Measurements from ENCODE around the gene GATAD1.
"Not testable (repeated sequence)": the region's sequence is repeated elsewhere in the genome, so short reads cannot be mapped to it uniquely, and the experiment has no call there.

DNA sequence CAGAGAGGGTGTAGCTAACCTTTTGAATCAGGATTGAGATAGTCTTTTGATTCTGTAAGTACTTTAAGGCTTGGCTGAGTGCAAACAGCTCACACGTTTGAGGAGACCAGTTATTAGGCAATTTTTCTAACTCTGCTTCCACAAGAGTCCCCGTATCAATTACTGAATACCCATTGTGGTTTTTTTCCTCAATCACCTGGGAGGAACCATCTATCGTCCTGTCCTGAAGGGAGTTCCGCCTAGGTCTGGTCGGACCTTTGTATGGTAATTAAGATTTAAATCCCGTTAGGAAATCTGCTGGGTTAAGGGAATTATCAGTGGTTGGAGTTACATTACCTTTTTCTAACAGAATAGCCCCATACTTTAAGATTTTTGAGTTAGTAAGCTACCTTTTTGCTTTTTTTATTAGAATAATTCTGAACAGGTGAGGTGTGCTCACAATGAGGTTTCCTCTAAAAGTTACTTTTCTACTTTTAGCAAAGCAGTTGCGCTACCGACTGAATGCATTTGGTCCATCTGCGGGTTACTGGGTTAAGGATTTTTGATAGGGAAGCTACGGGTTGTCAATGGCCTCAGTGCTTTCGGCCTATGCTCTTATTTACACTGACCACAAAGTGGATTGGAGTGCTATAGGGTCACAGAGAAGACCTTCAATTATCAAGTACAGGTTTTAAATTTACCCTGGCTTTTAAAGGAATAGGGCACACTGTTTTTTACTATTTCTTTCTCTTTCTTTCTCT, 28.7 kb downstream of the GATAD1 start:
- TF ChIP-seq CTCF (IDR thresholded peaks at IDR 0.05; ENCODE audit: insufficient read depth, low read length, poor library complexity, severe bottlenecking); EZH2phosphoT487 (conservative IDR thresholded peaks at IDR 0.05; ENCODE audit: low read length): not testable (repeated sequence)
